ENCODE data around the gene RELN. TPM values are rescaled to one million over a fixed set of nuclear protein-coding genes. Genes with fewer than 3 reads are reported as not detected.

Gene RELN
- total RNA-seq, 1 experiment from 2014 or later, result 0.20 TPM

- no peak for ATAC-seq
- Histone ChIP-seq H3K4me1 (ENCODE audit: control insufficient read depth in 1 of 2, insufficient read depth in 2 of 2, low read length in 2 of 2) (no peaks in the 10 kb centered on the region), H3K4me3 (replicated peaks in 1 of 2; ENCODE audit: low read depth in 1 of 2, low read length in 2 of 2) (no peak overlapping the region), H3K9ac (ENCODE audit: low read length) (no peak overlapping the region), H3K9me3 (ENCODE audit: control insufficient read depth in 1 of 2, insufficient read depth in 1 of 2, low read depth in 1 of 2, low read length in 2 of 2) (no peaks in the 10 kb centered on the region), H3K9me2 (ENCODE audit: insufficient read depth) (no peaks in the 10 kb centered on the region), H2AFZ (ENCODE audit: low read depth, low read length, poor library complexity, severe bottlenecking) (no peak overlapping the region), H3K36me3 (ENCODE audit: control insufficient read depth in 1 of 2, insufficient read depth in 2 of 2, low read length in 2 of 2) (no peaks in the 10 kb centered on the region), H3K27me3 (ENCODE audit: insufficient read depth, low read length) (peaks cover 29% of the 10 kb centered on the region), H3K79me2 (ENCODE audit: insufficient read depth, low read length) (no peaks in the 10 kb centered on the region), H3K27ac (ENCODE audit: low read depth, low read length) (no peak overlapping the region), H3K4me2 (ENCODE audit: low read length) (no peak overlapping the region), H4K20me1 (ENCODE audit: insufficient read depth) (no peaks in the 10 kb centered on the region)
- intact Hi-C loops (cut with micrococcal nuclease), result no loop called here
- RAD21 ChIA-PET (ENCODE audit: low non-redundant PET in 1 of 2, low total read pairs in 2 of 2, uncharacterized antibody in 2 of 2, unreplicated experiment in 2 of 2), result no interaction called here
- CTCF ChIA-PET, result no interaction called here
- DNase-seq (ENCODE audit: low read depth, low spot score), result no peak
- BruUV-seq (replicated peaks), result no TSS peak
- no peak for TF ChIP-seq TCF7L2 (IDR thresholded peaks at IDR 0.05; ENCODE audit: borderline replicate concordance, extremely low read depth, insufficient read depth, insufficient read length)
- TF ChIP-seq CTCF (IDR thresholded peaks at IDR 0.05 in 2 of 3, conservative IDR thresholded peaks at IDR 0.05 in 1 of 3; ENCODE audit: borderline replicate concordance in 1 of 3, insufficient read depth in 1 of 3, low read depth in 2 of 3, low read length in 2 of 3), result no peak
- TF ChIP-seq CEBPB (IDR thresholded peaks at IDR 0.05; ENCODE audit: low read depth), result no peak
- TF ChIP-seq, protein P1, sequence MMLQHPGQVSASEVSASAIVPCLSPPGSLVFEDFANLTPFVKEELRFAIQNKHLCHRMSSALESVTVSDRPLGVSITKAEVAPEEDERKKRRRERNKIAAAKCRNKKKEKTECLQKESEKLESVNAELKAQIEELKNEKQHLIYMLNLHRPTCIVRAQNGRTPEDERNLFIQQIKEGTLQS (IDR thresholded peaks at IDR 0.05), result no peak
- TF ChIP-seq SP1 (IDR thresholded peaks at IDR 0.05; ENCODE audit: low read depth), result no peak
- TF ChIP-seq, protein P2, sequence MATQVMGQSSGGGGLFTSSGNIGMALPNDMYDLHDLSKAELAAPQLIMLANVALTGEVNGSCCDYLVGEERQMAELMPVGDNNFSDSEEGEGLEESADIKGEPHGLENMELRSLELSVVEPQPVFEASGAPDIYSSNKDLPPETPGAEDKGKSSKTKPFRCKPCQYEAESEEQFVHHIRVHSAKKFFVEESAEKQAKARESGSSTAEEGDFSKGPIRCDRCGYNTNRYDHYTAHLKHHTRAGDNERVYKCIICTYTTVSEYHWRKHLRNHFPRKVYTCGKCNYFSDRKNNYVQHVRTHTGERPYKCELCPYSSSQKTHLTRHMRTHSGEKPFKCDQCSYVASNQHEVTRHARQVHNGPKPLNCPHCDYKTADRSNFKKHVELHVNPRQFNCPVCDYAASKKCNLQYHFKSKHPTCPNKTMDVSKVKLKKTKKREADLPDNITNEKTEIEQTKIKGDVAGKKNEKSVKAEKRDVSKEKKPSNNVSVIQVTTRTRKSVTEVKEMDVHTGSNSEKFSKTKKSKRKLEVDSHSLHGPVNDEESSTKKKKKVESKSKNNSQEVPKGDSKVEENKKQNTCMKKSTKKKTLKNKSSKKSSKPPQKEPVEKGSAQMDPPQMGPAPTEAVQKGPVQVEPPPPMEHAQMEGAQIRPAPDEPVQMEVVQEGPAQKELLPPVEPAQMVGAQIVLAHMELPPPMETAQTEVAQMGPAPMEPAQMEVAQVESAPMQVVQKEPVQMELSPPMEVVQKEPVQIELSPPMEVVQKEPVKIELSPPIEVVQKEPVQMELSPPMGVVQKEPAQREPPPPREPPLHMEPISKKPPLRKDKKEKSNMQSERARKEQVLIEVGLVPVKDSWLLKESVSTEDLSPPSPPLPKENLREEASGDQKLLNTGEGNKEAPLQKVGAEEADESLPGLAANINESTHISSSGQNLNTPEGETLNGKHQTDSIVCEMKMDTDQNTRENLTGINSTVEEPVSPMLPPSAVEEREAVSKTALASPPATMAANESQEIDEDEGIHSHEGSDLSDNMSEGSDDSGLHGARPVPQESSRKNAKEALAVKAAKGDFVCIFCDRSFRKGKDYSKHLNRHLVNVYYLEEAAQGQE (IDR thresholded peaks at IDR 0.05; ENCODE audit: low read depth), result no peak
- TF ChIP-seq, protein P3, sequence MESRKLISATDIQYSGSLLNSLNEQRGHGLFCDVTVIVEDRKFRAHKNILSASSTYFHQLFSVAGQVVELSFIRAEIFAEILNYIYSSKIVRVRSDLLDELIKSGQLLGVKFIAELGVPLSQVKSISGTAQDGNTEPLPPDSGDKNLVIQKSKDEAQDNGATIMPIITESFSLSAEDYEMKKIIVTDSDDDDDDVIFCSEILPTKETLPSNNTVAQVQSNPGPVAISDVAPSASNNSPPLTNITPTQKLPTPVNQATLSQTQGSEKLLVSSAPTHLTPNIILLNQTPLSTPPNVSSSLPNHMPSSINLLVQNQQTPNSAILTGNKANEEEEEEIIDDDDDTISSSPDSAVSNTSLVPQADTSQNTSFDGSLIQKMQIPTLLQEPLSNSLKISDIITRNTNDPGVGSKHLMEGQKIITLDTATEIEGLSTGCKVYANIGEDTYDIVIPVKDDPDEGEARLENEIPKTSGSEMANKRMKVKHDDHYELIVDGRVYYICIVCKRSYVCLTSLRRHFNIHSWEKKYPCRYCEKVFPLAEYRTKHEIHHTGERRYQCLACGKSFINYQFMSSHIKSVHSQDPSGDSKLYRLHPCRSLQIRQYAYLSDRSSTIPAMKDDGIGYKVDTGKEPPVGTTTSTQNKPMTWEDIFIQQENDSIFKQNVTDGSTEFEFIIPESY (IDR thresholded peaks at IDR 0.05; ENCODE audit: extremely low read depth, insufficient replicate concordance, low read length), result no peak
- TF ChIP-seq FOSL1 (IDR thresholded peaks at IDR 0.05; ENCODE audit: low read depth), result no peak
- no peak for TF ChIP-seq EZH2phosphoT487 (IDR thresholded peaks at IDR 0.05; ENCODE audit: borderline replicate concordance)
- TF ChIP-seq, protein P4, sequence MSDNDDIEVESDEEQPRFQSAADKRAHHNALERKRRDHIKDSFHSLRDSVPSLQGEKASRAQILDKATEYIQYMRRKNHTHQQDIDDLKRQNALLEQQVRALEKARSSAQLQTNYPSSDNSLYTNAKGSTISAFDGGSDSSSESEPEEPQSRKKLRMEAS (IDR thresholded peaks at IDR 0.05), result no peak
- no peak for TF ChIP-seq YY1 (IDR thresholded peaks at IDR 0.05; ENCODE audit: extremely low read depth, insufficient replicate concordance, low read depth, low read length)
- no peak for TF ChIP-seq SRF (IDR thresholded peaks at IDR 0.05; ENCODE audit: low read depth)
- TF ChIP-seq ELF1 (IDR thresholded peaks at IDR 0.05; ENCODE audit: borderline replicate concordance, low read depth), result no peak
- POLR2A ChIA-PET, result no interaction called here
These were observed 184.1 kb downstream of the RELN start for GRCh38 chr7:103805346-103805745.

All from HCT116 (cell line).